ENCODE data around the gene RNASEL. TPM values are rescaled to one million over a fixed set of nuclear protein-coding genes. Genes with fewer than 3 reads are reported as not detected.

RNASEL gene
- total and polyA plus RNA-seq, 2 of the 4 experiments (the other 2 are of a cell fraction), result 2.5 to 6.5 TPM

GRCh38 chr1:182610606-182611194, 21.6 kb upstream of the RNASEL start:
- Histone ChIP-seq H3K27ac (ENCODE audit: insufficient read depth, low read length) (no peak overlapping the region), H3K79me1 (ENCODE audit: low read depth in 1 of 2, low read length in 2 of 2) (no peaks in the 10 kb centered on the region), H3K14ac (replicated peaks; ENCODE audit: low read depth, low read length) (no peak overlapping the region), H3K9ac (ENCODE audit: low read depth, low read length) (no peak overlapping the region), H2BK15ac (ENCODE audit: low read depth, low read length) (no peak overlapping the region), H3K36me3 (ENCODE audit: control insufficient read depth, insufficient read depth, low read length) (no peaks in the 10 kb centered on the region), H2AK9ac (replicated peaks; ENCODE audit: low read depth, low read length, poor library complexity) (no peak overlapping the region), H3K23ac (ENCODE audit: low read depth, low read length) (no peak overlapping the region), H3K4me1 (ENCODE audit: control insufficient read depth, insufficient read depth, low read length) (peaks cover 5% of the 10 kb centered on the region; the same call in 1 of the 2 replicates), H3K27me3 (ENCODE audit: control insufficient read depth, insufficient read depth, low read length) (peaks cover 4% of the 10 kb centered on the region), H3K56ac (ENCODE audit: extremely low read depth, insufficient read depth, low read length) (no peak overlapping the region), H2BK120ac (ENCODE audit: low read depth, low read length) (no peak overlapping the region), H3K9me3 (ENCODE audit: control insufficient read depth, insufficient read depth, low read length) (no peaks in the 10 kb centered on the region), H3K4me2 (ENCODE audit: low read depth, low read length) (no peak overlapping the region), H2BK5ac (ENCODE audit: low read depth, low read length, poor library complexity, severe bottlenecking) (no peak overlapping the region), H4K91ac (ENCODE audit: insufficient read depth, low read depth, low read length) (no peak overlapping the region), H2BK20ac (ENCODE audit: low read depth, low read length) (no peak overlapping the region), H3K4ac (ENCODE audit: low read depth, low read length) (no peak overlapping the region), H3K4me3 (ENCODE audit: insufficient read depth, low read depth, low read length) (no peak overlapping the region), H4K5ac (ENCODE audit: low read depth, low read length) (no peak overlapping the region), H3K18ac (ENCODE audit: low read depth, low read length) (no peak overlapping the region), H4K20me1 (ENCODE audit: insufficient read depth, low read length) (no peaks in the 10 kb centered on the region), H4K8ac (ENCODE audit: low read depth in 2 of 2, low read length in 2 of 2) (no peak overlapping the region), H2AFZ (replicated peaks; ENCODE audit: low read length, poor library complexity) (no peak overlapping the region), H2AK5ac (ENCODE audit: low read depth, low read length) (no peak overlapping the region), H3K9me1 (ENCODE audit: insufficient read depth, low read length) (no peaks in the 10 kb centered on the region; the same call in 1 of the 2 replicates)
- BruUV-seq (replicated peaks), result no TSS peak
- no CpG with 5 or more reads among the region's 6 CpGs for WGBS, 2 experiments (ENCODE audit: extremely low coverage in 2 of 2, insufficient read length in 1 of 2)
- no peak for ATAC-seq (ENCODE audit: low read depth)
- no peak for DNase-seq
- ChIA-PET POLR2A (ENCODE audit: unreplicated experiment) (no interaction called here), CTCF (no interaction called here)
- intact Hi-C loops (cut with micrococcal nuclease), result no loop called here
- dilution Hi-C loops (cut with HindIII; ENCODE audit: low sequenced_read_pairs, unreplicated experiment), result no loop called here
- in situ Hi-C loops (cut with MboI; ENCODE audit: low sequenced_read_pairs), result no loop called here
- no peak for TF ChIP-seq CTCF (conservative IDR thresholded peaks at IDR 0.05; ENCODE audit: low read depth, low read length)
- TF ChIP-seq RAD21 (IDR thresholded peaks at IDR 0.05; ENCODE audit: low read length), result no peak
- TF ChIP-seq USF2 (IDR thresholded peaks at IDR 0.05; ENCODE audit: low read depth, low read length), result no peak
- TF ChIP-seq FOS (IDR thresholded peaks at IDR 0.05; ENCODE audit: low read depth, low read length), result no peak
- no peak for TF ChIP-seq MAZ (IDR thresholded peaks at IDR 0.05; ENCODE audit: borderline replicate concordance, low read depth, low read length)
- TF ChIP-seq MAFK (IDR thresholded peaks at IDR 0.05; ENCODE audit: low read depth, low read length), result no peak
- TF ChIP-seq CHD1 (IDR thresholded peaks at IDR 0.05; ENCODE audit: low read depth, low read length), result no peak
- no peak for TF ChIP-seq MXI1 (IDR thresholded peaks at IDR 0.05; ENCODE audit: borderline replicate concordance, low read depth, low read length)
- TF ChIP-seq NFE2L2 (IDR thresholded peaks at IDR 0.05; ENCODE audit: low read depth, low read length), result no peak
- no peak for TF ChIP-seq RCOR1 (IDR thresholded peaks at IDR 0.05; ENCODE audit: insufficient replicate concordance, low read length)
- TF ChIP-seq RFX5 (IDR thresholded peaks at IDR 0.05; ENCODE audit: low read depth, low read length), result no peak
- no peak for TF ChIP-seq POLR2A (IDR thresholded peaks at IDR 0.05; ENCODE audit: low read depth, low read length)
